HG02870 (cell line): Measurements from ENCODE around the gene TRABD2A.
"Not testable (repeated sequence)": the region's sequence is repeated elsewhere in the genome, so short reads cannot be mapped to it uniquely, and the experiment has no call there.

ENCODE experiments used
- ATAC-seq: cut with Tn5 transposase; IDR thresholded peaks from one replicate; pipeline ENCODE4 v1.9.1; 2021; ENCODE audit warnings: mild to moderate bottlenecking, moderate library complexity; ENCODE audit not compliant: unreplicated experiment

The TRABD2A gene

DNA sequence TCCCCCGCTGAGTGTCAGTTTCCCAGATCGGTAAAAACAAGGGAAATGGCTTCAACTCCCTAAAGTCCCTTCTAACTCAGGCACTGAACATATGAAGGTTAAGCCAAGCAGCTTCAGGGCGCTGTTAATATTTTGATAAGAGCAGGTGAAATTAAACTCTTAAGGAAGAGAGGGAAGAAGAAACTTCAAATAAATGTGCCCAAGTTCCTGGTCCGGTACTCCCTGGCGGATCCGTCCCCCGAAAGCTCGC, 564 bp downstream of the TRABD2A start:
- no peak for ATAC-seq

DNA sequence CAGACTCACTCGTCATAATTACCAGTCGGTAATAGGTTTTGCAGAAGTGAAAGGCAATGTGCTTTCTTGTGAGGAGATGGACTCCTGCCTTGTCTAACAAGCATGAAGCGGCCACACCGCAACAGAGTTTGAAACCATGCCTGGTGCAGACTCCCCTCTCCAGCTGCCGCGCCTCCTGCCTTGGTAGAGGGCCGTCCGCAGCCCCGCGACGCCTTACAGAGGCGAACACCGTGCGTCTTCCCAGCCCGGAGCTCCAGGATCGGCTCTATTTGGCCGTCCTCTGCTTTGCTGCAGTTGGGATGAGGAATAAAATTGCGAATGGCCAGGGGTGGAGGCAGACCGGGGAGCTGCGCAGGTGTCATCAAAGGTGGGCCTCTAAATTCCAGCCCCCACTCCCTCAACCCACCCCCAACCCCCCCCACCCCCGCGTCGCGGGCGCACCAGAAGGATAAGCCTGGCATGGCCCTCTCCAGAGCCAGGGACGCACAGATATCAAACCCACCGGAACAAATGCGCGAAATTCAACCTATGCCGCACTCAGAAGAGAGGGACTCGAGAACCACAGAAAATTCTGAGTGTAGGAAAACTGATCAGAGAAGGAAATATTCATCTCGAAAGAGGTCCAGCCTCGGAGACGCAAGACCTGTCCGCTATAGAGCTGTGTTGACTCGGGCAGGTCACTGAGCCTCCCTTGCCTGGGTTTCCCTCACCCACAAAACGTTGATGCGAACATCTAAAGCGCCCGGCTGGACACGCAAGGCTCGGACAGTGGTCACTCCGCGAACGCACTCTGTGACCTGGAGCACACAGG, 1.1 kb downstream of the TRABD2A start:
- peak; percentile 70 for ATAC-seq

DNA sequence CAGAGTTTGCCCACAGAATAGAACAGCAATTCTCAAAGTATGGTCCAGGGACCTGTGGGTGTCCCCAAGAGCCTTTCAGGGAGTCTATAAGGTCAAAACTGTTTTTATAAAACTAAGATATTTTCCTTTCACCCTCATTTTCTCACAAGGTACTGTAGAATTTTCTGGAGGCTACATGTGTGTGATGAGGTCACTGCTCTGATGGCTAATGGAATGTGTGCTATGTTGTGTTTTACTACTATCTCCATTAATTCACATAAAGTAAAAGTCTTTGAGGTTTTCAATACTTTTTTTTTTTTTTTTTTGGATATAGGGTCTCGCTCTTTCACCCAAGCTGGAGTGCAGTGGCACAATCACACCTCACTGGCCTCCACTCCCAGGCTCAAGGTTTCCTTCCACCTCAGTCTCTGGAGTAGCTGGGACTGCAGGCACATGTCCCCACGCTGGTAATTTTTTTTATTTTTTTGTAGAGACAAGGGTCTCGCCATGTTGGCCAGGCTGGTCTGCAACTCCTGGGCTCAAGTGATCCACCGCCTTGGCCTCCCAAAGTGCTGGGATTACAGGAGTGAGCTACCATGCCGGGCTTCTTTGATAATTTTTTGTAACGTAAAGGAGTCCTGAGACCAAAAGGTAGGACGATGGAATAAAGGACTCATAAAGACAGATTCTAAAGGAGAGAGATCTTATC, 1.8 kb downstream of the TRABD2A start:
- no peak for ATAC-seq

DNA sequence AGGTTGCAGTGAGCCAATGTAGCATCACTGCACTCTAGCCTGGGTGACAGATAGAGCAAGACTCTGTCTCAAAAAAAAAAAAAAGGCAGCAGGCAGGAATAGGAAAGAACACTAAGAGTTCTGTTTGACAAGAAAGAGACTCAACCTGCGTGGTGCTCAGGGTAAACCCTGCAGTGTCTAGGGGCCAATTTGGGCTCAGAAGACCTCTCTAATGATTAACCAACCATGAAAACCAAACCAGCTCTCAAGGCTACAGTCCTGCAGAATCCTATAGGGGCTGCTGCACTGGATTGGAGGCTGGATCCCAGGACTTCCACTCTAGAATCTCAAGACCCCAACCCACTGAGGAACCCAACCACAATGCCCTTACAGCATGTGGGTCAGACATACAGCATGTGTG, 2.4 kb downstream of the TRABD2A start:
- ATAC-seq = no peak

DNA sequence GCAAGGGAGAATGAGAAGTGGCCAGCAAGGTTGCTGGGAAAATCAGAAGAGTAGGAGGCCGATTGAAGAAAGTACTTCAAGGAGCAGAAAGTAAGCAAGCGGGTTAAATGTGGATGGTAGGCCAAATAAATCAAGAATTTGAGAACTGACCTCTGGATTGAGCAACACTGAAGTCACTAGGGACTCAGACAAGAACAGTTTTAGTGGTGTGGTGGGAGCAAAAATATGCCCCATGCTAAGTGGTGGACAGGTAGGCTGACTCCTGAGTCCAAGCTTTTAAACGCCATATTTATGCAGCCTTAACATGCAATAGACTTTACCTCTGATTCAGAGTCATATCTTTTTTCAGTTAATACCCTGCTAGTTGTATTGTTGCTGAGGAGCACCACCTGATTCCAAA, 4.5 kb downstream of the TRABD2A start:
- ATAC-seq = no peak

DNA sequence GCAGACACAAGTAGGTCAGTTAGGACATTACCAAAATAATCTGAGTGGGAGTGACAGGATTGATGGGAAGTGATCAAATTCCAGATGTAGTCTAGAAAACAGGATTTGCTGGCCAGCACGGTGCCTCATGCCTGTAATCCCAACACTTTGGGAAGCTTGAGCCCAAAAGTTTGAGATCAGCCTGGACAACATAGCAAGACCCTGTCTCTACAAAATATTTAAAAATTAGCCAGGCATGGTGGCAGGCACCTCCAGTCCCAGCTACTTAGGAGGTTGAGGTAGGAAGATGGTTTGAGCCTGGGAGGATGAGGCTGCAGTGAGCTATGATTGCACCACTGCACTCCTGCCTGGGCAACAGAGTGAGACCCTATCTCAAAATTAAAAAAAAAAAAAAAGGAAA, 5.3 kb downstream of the TRABD2A start:
- ATAC-seq = not testable (repeated sequence)

DNA sequence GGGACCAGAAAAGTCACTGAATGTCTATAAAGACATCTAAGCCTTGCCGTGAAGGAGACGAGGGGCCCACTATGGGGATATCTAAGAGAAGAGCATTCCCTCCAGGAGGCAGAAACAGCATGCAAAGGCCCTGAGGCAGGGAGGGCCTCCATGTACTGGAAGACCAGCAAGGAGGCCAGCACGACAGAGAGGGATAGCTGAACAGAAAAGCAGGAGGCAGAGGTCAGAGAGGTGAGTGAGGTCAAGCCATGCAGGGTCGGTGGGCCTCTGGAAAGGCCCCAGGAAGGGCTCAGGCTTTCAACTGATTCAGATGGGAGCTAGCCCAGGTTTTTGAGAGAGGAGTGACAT, 5.7 kb downstream of the TRABD2A start:
- ATAC-seq = no peak

DNA sequence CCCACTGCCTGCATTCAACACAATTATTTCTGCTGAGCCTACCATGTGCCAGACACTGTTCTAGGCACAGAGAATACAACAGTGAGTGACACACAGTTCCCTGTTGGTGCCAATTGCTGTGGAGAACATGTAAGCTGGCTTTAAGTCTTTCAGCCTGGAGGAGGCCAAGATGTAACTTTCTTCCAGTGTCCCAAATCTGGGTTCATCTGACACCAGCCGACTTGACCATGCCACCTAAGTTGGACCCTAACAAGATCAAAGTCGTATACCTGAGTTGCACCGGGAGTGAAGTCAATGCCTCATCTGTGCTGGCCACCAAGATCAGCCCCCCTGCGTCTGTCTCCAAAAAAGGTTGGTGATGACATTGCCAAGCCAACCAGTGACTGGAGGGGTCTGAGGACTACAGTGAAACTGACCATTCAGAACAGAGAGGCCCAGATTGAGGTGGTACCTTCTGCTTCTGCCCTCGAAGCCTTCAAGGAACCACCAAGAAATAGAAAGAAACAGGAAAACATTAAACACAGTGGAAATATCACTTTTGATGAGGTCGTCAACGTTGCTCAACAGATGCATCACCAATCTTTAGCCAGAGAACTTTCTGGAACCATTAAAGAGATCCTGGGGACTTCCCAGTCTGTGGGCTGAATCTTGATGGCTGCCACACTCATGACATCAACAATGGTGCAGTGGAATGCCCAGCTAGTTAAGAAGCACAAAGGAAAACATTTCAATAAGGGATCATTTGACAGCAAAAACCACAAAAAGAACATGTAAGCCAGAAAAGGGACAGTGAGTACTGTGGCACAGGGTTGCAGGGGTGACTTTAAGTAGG, 6.3 kb downstream of the TRABD2A start:
- ATAC-seq = no peak

DNA sequence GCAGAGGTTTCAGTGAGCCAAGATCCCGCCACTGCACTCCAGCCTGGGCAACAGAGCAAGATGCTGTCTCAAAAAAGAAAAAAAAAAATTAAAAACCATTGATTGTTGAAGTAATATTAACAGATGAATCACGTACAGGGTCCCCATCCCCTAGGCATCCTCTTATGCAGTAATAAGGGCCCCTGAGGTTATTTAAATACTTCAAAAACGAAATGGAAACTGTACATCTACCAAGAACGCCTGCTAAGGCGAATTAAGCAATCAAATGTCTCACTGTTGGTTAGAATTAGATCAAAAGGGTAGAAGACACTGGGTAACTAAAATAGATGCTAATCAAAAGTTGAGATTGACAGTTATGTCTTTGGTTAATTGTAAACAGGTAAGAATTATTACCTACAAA, 7.5 kb downstream of the TRABD2A start:
- ATAC-seq = no peak

DNA sequence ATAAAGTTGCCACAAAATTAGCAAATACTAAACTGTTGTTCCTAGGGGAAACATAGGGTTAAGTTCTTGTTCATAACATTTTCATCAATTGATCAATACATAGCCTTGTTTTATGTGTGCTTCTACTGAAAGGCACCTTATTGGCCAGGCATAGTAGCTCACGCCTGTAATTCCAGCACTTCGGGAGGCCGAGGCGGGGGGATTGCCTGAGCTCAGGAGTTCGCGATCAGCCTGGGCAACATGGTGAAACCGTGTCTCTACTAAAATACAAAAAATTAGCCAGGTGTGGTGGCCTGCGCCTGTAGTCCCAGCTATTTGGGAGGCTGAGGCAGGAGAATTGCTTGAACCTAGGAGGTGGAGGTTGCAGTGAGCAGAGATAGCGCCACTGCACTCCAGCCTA, 8.2 kb downstream of the TRABD2A start:
- not testable (repeated sequence) for ATAC-seq

DNA sequence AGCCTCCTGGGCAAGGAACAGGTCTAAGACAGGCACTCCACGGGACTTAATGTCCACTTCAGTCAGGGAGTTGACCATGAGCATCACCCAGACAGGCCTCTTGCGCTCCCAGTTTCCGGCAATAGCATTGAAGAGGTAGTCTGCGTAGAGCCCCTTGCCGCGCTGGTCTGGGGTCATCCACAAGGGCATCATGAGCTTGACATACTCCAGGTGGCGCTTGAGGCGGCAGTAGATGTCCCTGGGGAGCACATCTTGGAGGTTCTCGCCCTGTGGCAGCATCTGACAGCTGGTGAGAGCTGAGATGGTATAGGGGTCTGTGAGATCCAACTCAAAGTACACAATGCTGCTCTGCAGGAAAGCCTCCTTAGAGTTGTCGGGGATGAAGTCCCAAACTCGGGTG, 10.6 kb downstream of the TRABD2A start:
- no peak for ATAC-seq

DNA sequence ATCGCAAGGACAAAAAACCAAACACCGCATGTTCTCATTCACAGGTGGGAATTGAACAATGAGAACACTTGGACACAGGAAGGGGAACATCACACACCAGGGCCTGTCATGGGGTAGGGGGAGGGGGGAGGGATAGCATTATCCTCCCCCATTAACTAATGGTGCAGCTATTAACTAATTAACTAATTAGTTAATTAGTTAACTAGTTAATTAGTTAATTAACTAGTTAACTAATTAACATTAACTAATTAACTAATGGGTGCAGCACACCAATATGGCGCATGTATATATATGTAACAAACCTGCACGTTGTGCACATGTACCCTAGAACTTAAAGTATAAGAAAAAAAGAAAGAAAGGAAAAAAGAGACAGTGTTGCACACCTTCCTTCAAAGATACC, 12.6 kb downstream of the TRABD2A start:
- not testable (repeated sequence) for ATAC-seq

DNA sequence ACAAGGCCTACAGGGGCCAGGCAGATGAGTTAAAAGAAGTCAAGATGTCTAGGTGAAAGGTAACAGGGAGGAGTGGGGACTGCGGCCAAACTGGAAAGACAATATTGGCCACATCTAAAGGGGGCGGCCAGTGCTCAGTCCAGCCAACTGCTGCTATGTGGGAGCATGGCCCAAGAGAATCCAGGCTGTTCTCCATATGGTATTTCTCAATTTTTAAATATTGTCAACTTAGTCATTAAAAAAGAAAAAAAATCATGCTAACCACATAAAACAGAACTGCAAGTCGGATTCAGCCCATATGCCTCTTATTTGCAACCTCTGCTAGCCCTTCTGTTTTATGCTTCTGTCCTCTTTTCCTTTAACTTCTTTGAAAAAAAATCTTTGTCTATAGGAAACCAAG, 14.8 kb downstream of the TRABD2A start:
- no peak for ATAC-seq

DNA sequence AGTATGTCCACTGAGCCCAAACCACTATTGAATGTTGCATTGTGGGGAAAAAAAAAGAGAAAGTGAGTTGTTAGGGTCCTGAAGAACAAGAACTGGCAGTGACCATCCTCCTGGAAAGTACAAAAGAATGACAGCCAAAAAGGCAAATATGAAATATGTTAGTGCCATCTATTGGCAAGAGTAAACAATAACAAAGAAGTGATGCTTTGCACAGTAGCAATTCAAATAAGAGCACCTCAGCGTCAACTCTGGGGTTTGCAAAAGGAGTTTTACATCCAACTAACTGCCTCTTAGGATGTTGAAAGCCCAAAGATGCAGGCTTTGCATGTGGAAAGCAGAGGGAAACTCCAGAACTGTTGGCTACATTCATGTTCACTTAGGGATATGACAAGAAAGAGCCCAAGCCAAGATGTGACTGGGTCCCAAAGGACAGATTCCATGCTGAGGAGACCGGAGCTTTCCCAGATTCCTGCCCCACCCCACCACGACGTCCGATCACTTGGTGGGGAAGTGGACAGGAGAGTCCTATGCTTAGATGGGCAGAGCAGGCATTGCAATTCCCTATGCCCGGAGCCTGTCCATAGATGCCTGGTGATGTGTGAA, 15.6 kb downstream of the TRABD2A start:
- ATAC-seq = peak; percentile 88

DNA sequence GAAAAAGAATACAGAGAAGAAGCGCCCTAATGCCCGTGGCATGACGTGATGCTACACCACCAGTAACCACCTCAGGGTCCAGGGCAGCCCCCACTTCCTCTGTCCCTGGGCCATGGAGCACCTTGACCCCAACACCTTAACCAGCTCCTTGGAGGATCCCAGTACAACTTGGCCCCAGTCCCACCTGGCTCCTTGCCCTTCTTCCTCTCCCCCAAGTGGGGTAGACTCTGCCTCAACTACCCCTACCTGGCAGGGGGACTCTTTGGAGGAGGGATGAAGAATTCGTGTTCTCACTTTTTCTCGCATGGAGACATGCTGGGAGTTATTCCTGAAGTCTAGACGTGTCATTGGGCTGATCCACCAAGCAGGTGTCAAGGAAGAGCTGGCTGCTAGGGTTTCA, 18.9 kb downstream of the TRABD2A start:
- no peak for ATAC-seq

DNA sequence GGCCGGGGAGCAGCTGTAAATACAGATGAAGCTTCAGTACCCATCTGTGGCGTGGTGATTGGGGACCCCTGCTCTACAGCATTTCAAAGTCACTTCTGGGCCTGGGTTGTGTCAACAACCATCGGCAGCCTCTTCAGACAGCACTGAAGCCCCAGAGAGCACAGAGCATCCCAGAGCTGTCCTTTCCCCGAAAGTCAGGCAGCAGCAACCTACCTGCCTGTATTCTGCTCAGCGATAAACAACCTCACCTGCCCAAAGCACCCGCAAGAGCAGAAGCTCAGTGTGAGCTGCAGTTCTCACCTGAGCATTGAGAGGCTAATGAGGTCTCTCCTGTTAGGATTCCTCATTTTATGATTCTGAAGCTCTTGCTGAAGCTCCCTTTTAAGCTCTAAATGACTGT, 19.3 kb downstream of the TRABD2A start:
- ATAC-seq = no peak

DNA sequence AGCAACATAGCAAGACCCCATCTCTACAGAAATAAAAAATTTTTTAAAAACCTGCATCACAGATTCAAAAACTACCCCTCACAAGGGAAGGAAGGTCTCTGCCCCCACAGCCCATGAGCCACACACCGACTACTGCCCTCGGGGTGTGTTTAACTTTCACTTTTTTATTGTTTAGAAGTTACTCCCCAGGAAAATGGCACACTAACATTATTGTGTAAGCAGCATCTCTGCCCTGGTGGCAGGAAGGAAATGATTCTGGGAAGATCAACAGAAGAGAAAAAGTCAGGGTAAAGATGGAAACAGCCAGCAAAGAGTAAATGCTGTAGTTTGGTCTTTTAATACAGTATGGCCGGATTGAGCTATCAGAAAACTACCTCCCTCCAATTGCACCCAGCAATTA, 21.9 kb downstream of the TRABD2A start:
- no peak for ATAC-seq

DNA sequence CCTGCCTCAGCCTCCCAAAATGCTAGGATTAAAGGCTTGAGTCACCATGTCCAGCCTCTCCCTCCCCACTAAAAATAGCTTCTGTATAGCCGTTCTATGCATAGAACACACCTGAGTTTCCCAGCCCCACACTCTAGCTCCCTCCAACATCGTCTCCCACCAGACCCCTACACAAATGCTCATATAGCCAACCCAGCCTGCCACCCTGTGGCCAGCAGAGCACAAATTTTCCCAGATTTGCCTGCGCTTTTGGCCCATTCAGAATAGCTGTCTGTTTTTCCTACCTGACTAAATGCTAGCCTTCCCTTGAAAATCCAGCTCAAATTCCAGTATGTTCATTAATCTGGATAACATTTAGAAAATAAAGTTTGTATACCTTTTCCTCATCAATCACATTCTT, 22.8 kb downstream of the TRABD2A start:
- ATAC-seq = no peak

DNA sequence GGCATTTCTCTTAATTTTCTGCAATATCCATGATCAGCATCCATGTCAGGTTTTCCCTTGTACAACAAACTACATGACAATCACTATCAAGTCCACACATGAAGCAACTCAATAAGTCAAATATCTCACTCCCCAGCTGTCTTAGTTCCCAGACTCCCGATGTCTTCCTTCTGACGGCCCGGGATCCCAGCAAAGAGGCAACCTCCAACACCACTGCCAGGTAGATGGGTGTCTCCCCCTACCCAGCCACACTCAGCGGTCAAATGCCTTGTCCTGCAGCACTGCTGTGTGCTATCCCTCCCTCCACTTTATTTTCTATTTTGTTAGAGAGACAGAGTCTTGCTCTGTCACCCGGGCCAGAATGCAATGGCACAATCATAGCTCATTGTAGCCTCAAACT, 23.3 kb downstream of the TRABD2A start:
- ATAC-seq = no peak

DNA sequence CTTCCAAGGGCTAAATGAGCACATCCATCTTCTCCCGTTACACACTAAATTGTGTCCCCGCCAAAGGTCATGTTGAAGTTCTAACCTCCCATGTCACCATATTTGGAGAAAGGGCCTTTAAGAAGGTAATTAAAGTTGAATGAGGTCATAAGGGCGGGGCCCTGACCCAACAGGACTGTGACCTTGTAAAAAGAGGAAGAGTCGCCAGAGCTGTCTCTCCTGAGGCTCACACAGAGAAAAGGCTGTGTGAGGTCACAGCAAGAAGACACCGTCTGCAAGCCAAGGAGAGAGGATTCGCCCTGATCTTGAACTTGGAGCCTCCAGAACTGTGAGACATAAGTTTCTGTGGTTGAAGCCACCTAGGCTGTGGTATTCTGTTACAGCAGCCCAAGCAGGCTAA, 24.1 kb downstream of the TRABD2A start:
- peak; percentile 68 for ATAC-seq

DNA sequence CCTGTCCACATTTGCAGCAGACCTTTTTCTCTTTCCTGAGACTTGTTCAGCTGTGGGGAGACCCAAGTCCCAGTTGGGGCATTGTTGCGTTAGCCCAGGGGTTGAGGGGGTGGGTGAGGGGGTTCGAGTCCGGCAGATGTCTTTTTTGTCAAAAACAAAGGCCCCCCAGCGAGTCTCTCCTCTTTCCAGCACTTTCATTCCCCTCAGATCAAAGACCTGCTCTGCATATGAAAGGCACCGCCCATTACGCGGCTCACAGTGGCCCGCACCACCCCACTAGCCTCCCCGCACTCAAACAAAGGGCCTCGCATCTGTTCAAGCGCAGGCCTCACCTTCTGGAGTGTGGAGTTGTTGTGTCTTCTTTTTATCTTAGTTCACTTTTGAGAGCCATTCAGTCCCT, 25.2 kb downstream of the TRABD2A start:
- no peak for ATAC-seq

DNA sequence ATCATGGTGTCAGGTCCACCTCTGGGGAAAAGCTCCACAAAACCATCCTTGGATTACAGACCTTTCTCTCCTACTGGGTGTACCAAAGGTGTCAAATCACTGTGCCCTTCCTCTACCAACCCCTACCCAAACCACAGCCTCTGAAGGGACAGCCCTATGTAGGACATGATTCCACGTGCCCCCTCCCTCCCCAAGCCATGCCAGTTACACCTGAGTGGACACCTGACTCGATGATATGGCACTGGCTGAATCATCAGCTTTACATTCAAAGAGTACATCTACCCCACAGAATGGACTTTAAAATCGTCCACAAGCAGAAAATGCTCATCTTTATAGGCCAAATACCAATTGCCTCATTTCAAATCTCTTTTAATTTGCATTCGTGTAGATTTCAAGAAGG, 26.0 kb downstream of the TRABD2A start:
- ATAC-seq = no peak
